Upper lobe of right lung (tissue), 1 donor: ENCODE results near the gene UNC93A. TPM values are rescaled to one million over a fixed set of nuclear protein-coding genes. Genes with fewer than 3 reads are reported as not detected.

ENCODE experiments used
- ATAC-seq: fragments of 200-7000 bp; cut with Tn5 transposase; one replicate; pipeline ENCODE4 v1.9.1; 2020; ENCODE audit warnings: mild to moderate bottlenecking, moderate library complexity
- DNase-seq: peaks from one replicate; pipeline ENCODE4 v3.0.0-alpha.2; 2020
- H3K27ac ChIP-seq: fragments of 200-600 bp; one replicate; pipeline ENCODE4 v1.8.0; 2022
- H3K27me3 ChIP-seq: fragments of 200-600 bp; one replicate; pipeline ENCODE4 v1.8.0; 2022; ENCODE audit warnings: mild to moderate bottlenecking
- H3K36me3 ChIP-seq: fragments of 200-600 bp; one replicate; pipeline ENCODE4 v1.8.0; 2022
- H3K4me1 ChIP-seq: fragments of 200-600 bp; one replicate; pipeline ENCODE4 v1.8.0; 2022
- H3K4me3 ChIP-seq: fragments of 200-600 bp; one replicate; pipeline ENCODE4 v1.8.0; 2022; ENCODE audit warnings: mild to moderate bottlenecking
- H3K9me3 ChIP-seq: fragments of 200-600 bp; one replicate; pipeline ENCODE4 v1.8.0; 2022
- CTCF ChIP-seq: fragments of 200-600 bp; IDR thresholded peaks from one replicate; pipeline ENCODE4 v1.8.0; 2022; ENCODE audit warnings: antibody characterized with exemption
- intact Hi-C: fragments of 100-400 bp; cut with DNase I; formaldehyde crosslinking; loops from one replicate; pipeline ENCODE4 v1.11.0; 2022
- total RNA-seq: library from RNA; stranded (reverse); fragmentation: NEBNext Ultra II Directional; extraction: Animal tissue kit (Norgen Biotek cat#: 25700); gene quantifications from one replicate; pipeline ENCODE4 v1.2.1, GENCODE V29; 2021
- donor health status: DM: no; HTN: yes; CAD: no; lungs with severe emphysema.

Gene UNC93A
- total RNA-seq, 1 donor from 2014 or later, result not detected

DNA sequence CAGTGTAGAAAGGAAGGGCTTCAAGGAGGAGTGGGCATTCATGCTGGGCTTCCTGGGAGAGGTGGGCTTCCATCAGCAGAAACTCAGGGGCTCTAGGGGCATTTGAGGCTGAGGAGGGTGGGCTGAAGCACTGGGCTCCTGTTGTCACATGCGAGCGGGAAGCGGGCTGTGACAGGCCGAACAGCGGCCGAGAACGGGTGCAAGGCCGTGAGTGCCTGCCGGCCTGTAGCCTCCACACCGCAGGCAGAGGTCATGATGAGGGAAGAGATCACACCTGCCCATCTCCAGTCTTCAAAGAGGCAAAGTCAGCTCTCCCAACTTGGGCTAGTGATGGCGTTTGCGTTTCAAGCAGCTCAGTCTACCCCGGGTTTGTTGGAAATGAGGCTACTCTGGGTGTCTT is 34.7 kb downstream of the UNC93A start:
- Histone ChIP-seq H3K4me3 (no peak overlapping the region), H3K27ac (no peak overlapping the region), H3K9me3 (no peaks in the 10 kb centered on the region), H3K27me3 (no peaks in the 10 kb centered on the region), H3K36me3 (no peaks in the 10 kb centered on the region), H3K4me1 (no peaks in the 10 kb centered on the region)
- DNase-seq (no peak), ATAC-seq (no peak)
- intact Hi-C loops, result no loop called here
- TF ChIP-seq CTCF, result no peak

DNA sequence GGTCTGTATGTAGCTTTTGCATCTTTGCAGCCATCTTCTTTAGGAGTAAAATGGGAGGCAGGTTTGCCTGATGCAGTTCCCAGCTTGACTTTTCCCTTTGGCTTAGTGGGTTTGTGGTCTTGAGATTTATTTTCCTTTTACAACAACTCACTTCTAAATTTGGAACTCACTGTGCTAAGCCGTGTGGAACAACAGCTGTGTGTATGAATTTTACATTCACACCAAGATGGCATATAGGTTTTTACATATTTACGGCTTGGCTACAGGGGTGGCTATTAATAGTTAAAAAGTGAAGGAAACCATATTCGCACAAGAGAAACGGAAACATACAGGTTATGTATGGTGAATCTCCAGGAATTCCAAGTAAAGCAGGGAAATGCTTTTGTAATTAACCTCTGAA is 36.3 kb downstream of the UNC93A start:
- Histone ChIP-seq H3K27ac (no peak overlapping the region), H3K4me1 (no peaks in the 10 kb centered on the region), H3K36me3 (no peaks in the 10 kb centered on the region), H3K9me3 (no peaks in the 10 kb centered on the region), H3K4me3 (no peak overlapping the region), H3K27me3 (no peaks in the 10 kb centered on the region)
- intact Hi-C loops, result no loop called here
- DNase-seq (no peak), ATAC-seq (no peak)
- no peak for TF ChIP-seq CTCF

GRCh38 chr6:167328086-167328485 is 37.0 kb downstream of the UNC93A start:
- ATAC-seq (no peak), DNase-seq (no peak)
- Histone ChIP-seq H3K4me1 (no peaks in the 10 kb centered on the region), H3K27me3 (no peaks in the 10 kb centered on the region), H3K9me3 (no peaks in the 10 kb centered on the region), H3K27ac (no peak overlapping the region), H3K36me3 (no peaks in the 10 kb centered on the region), H3K4me3 (no peak overlapping the region)
- TF ChIP-seq CTCF, result no peak
- intact Hi-C loops, result no loop called here

DNA sequence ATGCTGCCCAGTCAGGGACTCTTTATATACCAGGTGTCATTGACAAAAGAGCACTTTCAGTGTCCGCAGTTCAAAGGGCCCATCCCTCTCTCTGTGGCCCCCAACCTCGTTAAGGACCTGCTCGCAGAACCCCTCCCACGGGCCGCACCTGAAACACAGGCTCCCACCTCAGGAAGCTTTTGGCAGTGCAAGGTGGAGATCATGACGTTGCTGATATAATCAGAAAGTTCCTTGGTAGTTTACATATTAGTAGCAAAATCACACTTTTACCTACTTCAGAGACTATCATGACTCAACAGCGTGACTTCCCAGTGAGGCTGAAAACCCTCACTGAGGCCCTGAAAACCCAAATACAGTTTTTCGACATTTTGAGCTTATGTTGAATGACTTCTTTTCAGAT is 37.9 kb downstream of the UNC93A start:
- intact Hi-C loops, result no loop called here
- H3K9me3 ChIP-seq, result no peaks in the 10 kb centered on the region
- H3K27ac ChIP-seq, result no peak overlapping the region
- DNase-seq, result no peak
- ATAC-seq, result no peak
- H3K36me3 ChIP-seq, result no peaks in the 10 kb centered on the region
- no peak for TF ChIP-seq CTCF
- H3K27me3 ChIP-seq, result no peaks in the 10 kb centered on the region
- H3K4me3 ChIP-seq, result no peak overlapping the region
- no peaks in the 10 kb centered on the region for H3K4me1 ChIP-seq

DNA sequence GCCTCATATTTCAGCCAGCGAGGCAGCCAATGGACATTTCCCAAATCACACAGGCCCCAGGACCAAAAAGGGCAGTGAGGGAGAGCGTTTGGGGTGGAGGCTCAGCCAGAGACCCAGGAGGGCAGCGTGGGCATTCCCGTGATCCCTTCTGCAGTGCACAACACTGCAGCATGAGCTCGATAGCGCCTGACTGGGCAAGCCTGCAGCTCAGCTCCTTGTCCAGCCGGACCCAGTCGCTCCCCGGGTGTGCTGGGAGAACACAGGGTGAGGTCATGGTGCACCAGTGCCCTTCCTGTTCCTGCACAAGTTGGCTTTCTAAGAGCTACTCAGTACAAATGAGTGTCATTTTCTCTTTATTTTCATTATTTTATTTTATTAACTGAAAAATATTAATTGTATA is 39.6 kb downstream of the UNC93A start:
- ATAC-seq (peak; percentile 31), DNase-seq (no peak)
- no peaks in the 10 kb centered on the region for H3K9me3 ChIP-seq
- TF ChIP-seq CTCF, result no peak
- no peaks in the 10 kb centered on the region for H3K36me3 ChIP-seq
- no peaks in the 10 kb centered on the region for H3K27me3 ChIP-seq
- H3K27ac ChIP-seq, result no peak overlapping the region
- H3K4me1 ChIP-seq, result no peaks in the 10 kb centered on the region
- no peak overlapping the region for H3K4me3 ChIP-seq
- intact Hi-C loops, result no loop called here

GRCh38 chr6:167331565-167331964 is 40.5 kb downstream of the UNC93A start:
- no peak overlapping the region for H3K27ac ChIP-seq
- ATAC-seq, result peak; percentile 66

More at GRCh38 chr6:167331565-167331964, 40.5 kb downstream of the UNC93A start:
- Histone ChIP-seq H3K27me3 (no peaks in the 10 kb centered on the region), H3K4me1 (no peaks in the 10 kb centered on the region), H3K4me3 (no peak overlapping the region), H3K9me3 (no peaks in the 10 kb centered on the region), H3K36me3 (no peaks in the 10 kb centered on the region)
- TF ChIP-seq CTCF, result no peak
- intact Hi-C loops, result no loop called here
- no peak for DNase-seq
